RWPE2 (cell line): ENCODE results near the gene MARK4.

Experiments used
- ATAC-seq: fragments of 200-7000 bp; cut with Tn5 transposase; 3 replicates; pipeline ENCODE4 v1.9.1; 2021; ENCODE audit warnings: low read depth
- DNase-seq: peaks from one replicate; pipeline ENCODE4 v3.0.0-alpha.2; 2020; ENCODE audit warnings: low spot score
- H3K27ac ChIP-seq: fragments of 450-650 bp; 2 replicates; pipeline ENCODE4 v1.5.1; 2017; ENCODE audit warnings: mild to moderate bottlenecking; ENCODE audit not compliant: poor library complexity, severe bottlenecking
- H3K27me3 ChIP-seq: fragments of 250-450 bp; sonication (Bioruptor Pico); 2 replicates; pipeline ENCODE4 v1.5.1; 2021; ENCODE audit warnings: mild to moderate bottlenecking, moderate library complexity; ENCODE audit not compliant: insufficient read depth, poor library complexity, severe bottlenecking
- H3K36me3 ChIP-seq: fragments of 250-450 bp; sonication (Bioruptor Pico); 2 replicates; pipeline ENCODE4 v1.5.1; 2020; ENCODE audit warnings: low read depth, mild to moderate bottlenecking, moderate library complexity
- H3K4me1 ChIP-seq: fragments of 250-450 bp; sonication (Bioruptor Pico); 2 replicates; pipeline ENCODE4 v1.5.1; 2021; ENCODE audit warnings: mild to moderate bottlenecking, moderate library complexity; ENCODE audit not compliant: insufficient read depth, poor library complexity, severe bottlenecking
- H3K4me3 ChIP-seq: fragments of 250-450 bp; sonication (Bioruptor Pico); 2 replicates; pipeline ENCODE4 v1.5.1; 2021; ENCODE audit warnings: mild to moderate bottlenecking, moderate library complexity; ENCODE audit not compliant: severe bottlenecking
- H3K9me3 ChIP-seq: fragments of 250-450 bp; sonication (Bioruptor Pico); 2 replicates; pipeline ENCODE4 v1.5.1; 2021; ENCODE audit warnings: mild to moderate bottlenecking, moderate library complexity; ENCODE audit not compliant: severe bottlenecking
- TF ChIP-seq, protein P1 (sequence below): fragments of 450-650 bp; IDR thresholded peaks from one replicate; pipeline ENCODE4 v1.5.1; 2017; ENCODE audit warnings: mild to moderate bottlenecking, moderate library complexity; ENCODE audit not compliant: poor library complexity, severe bottlenecking

The MARK4 gene

DNA sequence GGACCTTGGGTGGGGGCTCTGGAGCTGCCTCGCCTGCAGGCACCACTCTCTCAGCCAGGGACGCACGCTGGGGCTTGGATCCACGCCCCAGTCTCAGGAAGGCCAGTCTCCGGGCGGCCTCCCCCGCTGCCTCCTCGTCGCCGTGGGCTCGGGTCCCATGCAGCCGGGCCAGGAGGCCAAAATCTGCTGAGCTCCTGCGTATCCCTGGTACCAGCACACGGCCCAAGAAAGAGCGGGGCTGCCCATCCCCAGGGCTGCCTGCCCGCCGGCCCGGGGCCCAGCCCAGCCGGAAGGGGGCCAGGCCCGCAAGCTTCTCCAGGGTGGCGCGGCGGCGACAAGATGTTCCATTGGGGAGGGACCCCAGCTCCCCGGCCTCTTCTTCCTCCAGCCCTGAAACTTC is 12.5 kb upstream of the MARK4 start:
- no peaks in the 10 kb centered on the region for H3K4me1 ChIP-seq
- H3K9me3 ChIP-seq = no peaks in the 10 kb centered on the region
- TF ChIP-seq, protein P1, sequence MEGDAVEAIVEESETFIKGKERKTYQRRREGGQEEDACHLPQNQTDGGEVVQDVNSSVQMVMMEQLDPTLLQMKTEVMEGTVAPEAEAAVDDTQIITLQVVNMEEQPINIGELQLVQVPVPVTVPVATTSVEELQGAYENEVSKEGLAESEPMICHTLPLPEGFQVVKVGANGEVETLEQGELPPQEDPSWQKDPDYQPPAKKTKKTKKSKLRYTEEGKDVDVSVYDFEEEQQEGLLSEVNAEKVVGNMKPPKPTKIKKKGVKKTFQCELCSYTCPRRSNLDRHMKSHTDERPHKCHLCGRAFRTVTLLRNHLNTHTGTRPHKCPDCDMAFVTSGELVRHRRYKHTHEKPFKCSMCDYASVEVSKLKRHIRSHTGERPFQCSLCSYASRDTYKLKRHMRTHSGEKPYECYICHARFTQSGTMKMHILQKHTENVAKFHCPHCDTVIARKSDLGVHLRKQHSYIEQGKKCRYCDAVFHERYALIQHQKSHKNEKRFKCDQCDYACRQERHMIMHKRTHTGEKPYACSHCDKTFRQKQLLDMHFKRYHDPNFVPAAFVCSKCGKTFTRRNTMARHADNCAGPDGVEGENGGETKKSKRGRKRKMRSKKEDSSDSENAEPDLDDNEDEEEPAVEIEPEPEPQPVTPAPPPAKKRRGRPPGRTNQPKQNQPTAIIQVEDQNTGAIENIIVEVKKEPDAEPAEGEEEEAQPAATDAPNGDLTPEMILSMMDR = no peak
- H3K4me3 ChIP-seq = no peak overlapping the region
- no peak; the same call in 2 of the 3 replicates for ATAC-seq
- no peak for DNase-seq
- no peak overlapping the region for H3K27ac ChIP-seq
- H3K36me3 ChIP-seq = no peaks in the 10 kb centered on the region
- H3K27me3 ChIP-seq = no peaks in the 10 kb centered on the region

DNA sequence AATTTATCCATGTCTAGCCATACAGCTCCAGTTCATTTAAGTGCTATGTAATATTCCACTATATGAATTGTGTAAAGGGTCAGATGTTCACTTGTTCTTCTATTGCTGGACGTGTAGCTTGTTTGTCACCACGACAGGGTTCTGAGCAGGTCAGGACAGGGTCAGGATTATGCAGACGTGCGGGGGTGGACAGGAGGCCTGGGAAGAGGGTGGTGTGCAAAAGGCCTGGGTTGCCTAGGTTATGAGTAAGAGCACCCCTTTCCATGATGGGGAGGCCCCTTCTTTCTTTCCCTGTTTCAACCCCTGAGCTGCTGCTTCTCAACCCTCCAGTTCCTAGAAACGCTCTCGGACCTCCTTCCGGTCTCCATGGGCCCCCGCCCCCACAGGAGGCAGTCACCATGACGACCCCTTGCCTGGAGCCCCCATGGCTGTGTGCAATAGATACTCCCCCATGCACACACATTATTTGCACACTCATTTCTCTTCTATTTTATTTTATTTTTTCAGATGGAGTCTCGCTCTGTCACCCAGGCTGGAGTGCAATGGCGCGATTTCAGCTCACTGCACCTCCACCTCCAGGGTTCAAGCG is 7.8 kb upstream of the MARK4 start:
- ATAC-seq (no peak), DNase-seq (no peak)
- TF ChIP-seq, protein P1 = no peak
- no peak overlapping the region for H3K27ac ChIP-seq
- H3K9me3 ChIP-seq = no peaks in the 10 kb centered on the region
- H3K4me1 ChIP-seq = no peaks in the 10 kb centered on the region
- no peaks in the 10 kb centered on the region for H3K36me3 ChIP-seq
- H3K4me3 ChIP-seq = no peak overlapping the region
- no peaks in the 10 kb centered on the region for H3K27me3 ChIP-seq

DNA sequence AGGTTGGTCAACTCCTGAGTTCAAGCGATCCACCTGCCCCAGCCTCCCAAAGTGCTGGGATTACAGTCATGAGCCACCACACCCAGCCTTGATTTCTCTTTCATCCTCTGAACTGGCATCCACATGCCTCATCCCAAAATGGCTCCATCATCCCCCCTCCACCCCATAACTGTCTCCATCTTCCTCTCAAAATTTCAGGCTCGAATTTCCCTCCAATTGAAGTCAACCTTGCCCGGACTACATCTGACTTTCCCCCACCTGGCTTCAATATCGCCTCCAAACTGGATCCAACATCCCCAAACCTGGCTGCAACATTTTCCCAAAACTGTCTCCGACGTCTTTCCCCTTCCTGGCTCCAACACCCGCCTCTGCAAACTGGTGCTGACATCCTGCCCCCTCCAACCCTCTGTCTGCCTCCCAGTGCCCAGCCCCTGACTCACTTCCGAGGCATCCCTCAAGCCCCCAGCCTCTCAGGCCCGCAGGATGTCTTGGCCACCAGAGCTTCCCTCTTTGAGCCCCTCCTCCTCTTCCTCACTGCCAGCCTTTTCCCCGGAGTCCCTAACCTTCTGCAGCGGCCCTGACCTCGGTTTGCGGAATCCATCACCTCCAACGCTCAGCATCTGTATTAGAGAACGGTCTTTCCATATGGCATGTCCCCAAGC is 6.8 kb upstream of the MARK4 start:
- H3K27ac ChIP-seq = no peak overlapping the region
- H3K9me3 ChIP-seq = no peaks in the 10 kb centered on the region
- DNase-seq (no peak), ATAC-seq (no peak)
- TF ChIP-seq, protein P1 = no peak
- H3K36me3 ChIP-seq = no peaks in the 10 kb centered on the region
- no peaks in the 10 kb centered on the region for H3K27me3 ChIP-seq
- H3K4me3 ChIP-seq = no peak overlapping the region
- no peaks in the 10 kb centered on the region for H3K4me1 ChIP-seq

DNA sequence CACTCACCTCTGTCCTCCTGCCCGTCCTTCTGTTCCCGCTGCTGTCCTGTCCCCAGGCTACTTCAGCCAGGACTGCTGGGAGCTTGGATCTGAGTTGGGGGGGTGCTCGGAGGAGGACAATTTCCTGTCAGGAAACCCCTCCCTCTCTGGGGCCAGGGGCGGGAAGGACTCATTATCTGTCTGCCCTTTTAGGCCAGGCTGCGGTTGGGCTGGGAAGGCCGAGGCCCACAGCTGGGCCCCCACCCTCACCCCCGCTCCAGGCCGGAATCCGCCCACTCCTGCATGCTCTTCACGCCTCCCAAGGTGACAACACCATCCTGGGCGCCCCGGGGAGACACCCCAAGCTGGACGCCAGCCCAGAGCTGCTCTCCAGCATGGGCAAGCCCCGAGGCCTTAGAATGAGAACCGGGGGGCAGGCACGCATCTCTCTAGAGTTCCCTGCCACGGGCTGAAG is 5.7 kb upstream of the MARK4 start, which contains the start of gene EXOC3L2:
TSS of gene EXOC3L2 (minus strand) at position 74 of the 454 bp plus-strand sequence. CDS start 6,362 bp downstream, outside the sequence.
- Histone ChIP-seq H3K4me1 (no peaks in the 10 kb centered on the region), H3K4me3 (no peak within 1 kb of the TSS), H3K27ac (no peak within 1 kb of the TSS), H3K27me3 (no peaks in the 10 kb centered on the region), H3K36me3 (no peaks in the 10 kb centered on the region), H3K9me3 (no peaks in the 10 kb centered on the region)
- ATAC-seq (no peak), DNase-seq (no peak)
- TF ChIP-seq, protein P1 = no peak

DNA sequence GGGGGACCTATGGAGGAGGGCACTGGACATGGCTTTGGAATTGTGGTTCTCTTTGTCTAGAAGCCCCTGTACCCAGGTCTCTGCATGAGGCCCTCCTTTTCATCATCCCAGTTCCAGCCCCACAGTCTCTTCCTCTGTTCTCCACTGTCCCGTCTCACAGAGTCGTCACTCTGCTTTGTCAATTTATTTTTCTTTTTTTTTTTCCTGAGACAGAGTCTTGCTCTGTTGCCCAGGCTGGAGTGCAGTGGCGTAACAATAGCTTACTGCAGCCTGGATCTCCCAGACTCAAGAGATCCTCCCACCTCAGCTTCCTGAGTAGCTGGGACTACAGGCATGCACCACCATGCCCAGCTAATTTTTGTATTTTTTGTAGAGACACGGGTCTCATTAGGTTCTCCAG is 5.2 kb upstream of the MARK4 start:
- Histone ChIP-seq H3K9me3 (no peaks in the 10 kb centered on the region), H3K27me3 (no peaks in the 10 kb centered on the region), H3K4me3 (no peak overlapping the region), H3K36me3 (no peaks in the 10 kb centered on the region), H3K4me1 (no peaks in the 10 kb centered on the region), H3K27ac (no peak overlapping the region)
- ATAC-seq (no peak), DNase-seq (no peak)
- TF ChIP-seq, protein P1 = no peak
